ENCODE measurements around the gene PLK5. TPM values are rescaled to one million over a fixed set of nuclear protein-coding genes. Genes with fewer than 3 reads are reported as not detected.
"Not testable (repeated sequence)": the region's sequence is repeated elsewhere in the genome, so short reads cannot be mapped to it uniquely, and the experiment has no call there.

The PLK5 gene
- total and polyA plus RNA-seq, 5 experiments from 2014 or later = not detected

- H3K4me1 Mint-ChIP-seq = peaks cover 6 to 21% (median 12%) of the 10 kb centered on the region in 4 donors
- peaks cover 0 to 18% (median 3%) of the 10 kb centered on the region in 5 donors for H3K27me3 Mint-ChIP-seq
- H3K27ac Mint-ChIP-seq = no peak overlapping the region
- H3K9me3 Mint-ChIP-seq = no peaks in the 10 kb centered on the region
- ATAC-seq (peak; percentile 60 to 69), DNase-seq (peak; percentile 43 to 76 (median 62))
- no peaks in the 10 kb centered on the region for H3K36me3 Mint-ChIP-seq
- H3K4me3 Mint-ChIP-seq = peak overlapping the region in 4 of 10 donors; percentile 36 to 53 (median 44)
- POLR2A ChIA-PET = interaction anchor here (0.5 kb wide), 1 partner anchor 72 kb away, joined by 3 read pairs; no protein-coding TSS in a partner anchor
Measured at GRCh38 chr19:1513499-1514294, 10.2 kb upstream of the PLK5 start.

GRCh38 chr19:1514295-1514661, 9.6 kb upstream of the PLK5 start:
- Mint-ChIP-seq H3K4me1 (peaks cover 6 to 18% (median 12%) of the 10 kb centered on the region in 4 donors), H3K4me3 (peak overlapping the region in 3 of 10 donors; percentile 36 to 53 (median 53)), H3K9me3 (no peaks in the 10 kb centered on the region), H3K27me3 (peaks cover 0 to 18% (median 3%) of the 10 kb centered on the region in 5 donors), H3K36me3 (no peaks in the 10 kb centered on the region), H3K27ac (no peak overlapping the region)
- DNase-seq (no peak), ATAC-seq (no peak)
- POLR2A ChIA-PET = no interaction called here

GRCh38 chr19:1514986-1515721, 8.7 kb upstream of the PLK5 start:
- POLR2A ChIA-PET = interaction anchor here (0.7 kb wide), 1 partner anchor 24 kb away, joined by 4 read pairs; the partner anchor contains the start of gene REEP6

GRCh38 chr19:1516395-1516753, 7.5 kb upstream of the PLK5 start:
- H3K27me3 Mint-ChIP-seq = peaks cover 0 to 21% (median 3%) of the 10 kb centered on the region in 5 donors
- DNase-seq (no peak), ATAC-seq (no peak)
- no peaks in the 10 kb centered on the region for H3K36me3 Mint-ChIP-seq
- POLR2A ChIA-PET = no interaction called here
- H3K4me3 Mint-ChIP-seq = peak overlapping the region in 1 of 10 donors; percentile 45
- H3K27ac Mint-ChIP-seq = no peak overlapping the region
- H3K9me3 Mint-ChIP-seq = no peaks in the 10 kb centered on the region
- peaks cover 0 to 7% (median 4%) of the 10 kb centered on the region in 4 donors for H3K4me1 Mint-ChIP-seq

More at GRCh38 chr19:1514986-1515721, 8.7 kb upstream of the PLK5 start:
- H3K27me3 Mint-ChIP-seq = peaks cover 0 to 17% (median 3%) of the 10 kb centered on the region in 5 donors
- no peaks in the 10 kb centered on the region for H3K9me3 Mint-ChIP-seq
- ATAC-seq = no peak
- H3K4me3 Mint-ChIP-seq = no peak overlapping the region
- DNase-seq = no peak
- H3K27ac Mint-ChIP-seq = no peak overlapping the region
- peaks cover under 1 to 13% (median 7%) of the 10 kb centered on the region in 4 donors for H3K4me1 Mint-ChIP-seq
- H3K36me3 Mint-ChIP-seq = no peaks in the 10 kb centered on the region

GRCh38 chr19:1518471-1518870, 5.4 kb upstream of the PLK5 start:
- H3K9me3 Mint-ChIP-seq = no peaks in the 10 kb centered on the region
- H3K27me3 Mint-ChIP-seq = peaks cover 0 to 37% (median 10%) of the 10 kb centered on the region in 5 donors
- peaks cover 0 to 2% (median 0%) of the 10 kb centered on the region in 4 donors for H3K4me1 Mint-ChIP-seq
- no peak overlapping the region for H3K27ac Mint-ChIP-seq
- no peaks in the 10 kb centered on the region for H3K36me3 Mint-ChIP-seq
- DNase-seq = no peak
- POLR2A ChIA-PET = no interaction called here
- H3K4me3 Mint-ChIP-seq = peak overlapping the region in 1 of 10 donors; percentile 41
- ATAC-seq = no peak

GRCh38 chr19:1519802-1520201, 4.1 kb upstream of the PLK5 start:
- POLR2A ChIA-PET, H3K4me1 Mint-ChIP-seq, H3K9me3 Mint-ChIP-seq, H3K4me3 Mint-ChIP-seq, H3K36me3 Mint-ChIP-seq, ATAC-seq, H3K27ac Mint-ChIP-seq, DNase-seq: not testable (repeated sequence)
- peaks cover 5 to 42% (median 16%) of the 10 kb centered on the region in 5 donors for H3K27me3 Mint-ChIP-seq

- POLR2A ChIA-PET = no interaction called here
- peaks cover 0 to 1% (median 0%) of the 10 kb centered on the region in 9 donors for H3K9me3 Mint-ChIP-seq
Measured at GRCh38 chr19:1520203-1520780, 3.6 kb upstream of the PLK5 start.

GRCh38 chr19:1521636-1522035, 2.2 kb upstream of the PLK5 start:
- peaks cover 15 to 53% (median 25%) of the 10 kb centered on the region in 5 donors for H3K27me3 Mint-ChIP-seq
- no peak for ATAC-seq
- POLR2A ChIA-PET = no interaction called here
- peaks cover 0 to 1% (median 0%) of the 10 kb centered on the region in 9 donors for H3K9me3 Mint-ChIP-seq
- no peak for DNase-seq
- H3K27ac Mint-ChIP-seq = peak overlapping the region in 1 of 10 donors; percentile 24
- H3K4me1 Mint-ChIP-seq = peaks cover 6 to 11% (median 9%) of the 10 kb centered on the region in 4 donors
- peaks cover 0 to 7% (median 2%) of the 10 kb centered on the region in 3 donors for H3K36me3 Mint-ChIP-seq
- no peak overlapping the region for H3K4me3 Mint-ChIP-seq

More at GRCh38 chr19:1520203-1520780, 3.6 kb upstream of the PLK5 start:
- Mint-ChIP-seq H3K27me3 (peaks cover 7 to 45% (median 20%) of the 10 kb centered on the region in 5 donors), H3K36me3 (peaks cover 0 to 7% (median 0%) of the 10 kb centered on the region in 3 donors), H3K27ac (no peak overlapping the region), H3K4me1 (peaks cover 6 to 11% (median 9%) of the 10 kb centered on the region in 4 donors), H3K4me3 (no peak overlapping the region)
- DNase-seq (no peak), ATAC-seq (no peak)

GRCh38 chr19:1522061-1522460, 1.8 kb upstream of the PLK5 start:
- Mint-ChIP-seq H3K4me1 (peaks cover 6 to 11% (median 9%) of the 10 kb centered on the region in 4 donors), H3K27me3 (peaks cover 16 to 52% (median 26%) of the 10 kb centered on the region in 5 donors), H3K9me3 (peaks cover 0 to 1% (median 0%) of the 10 kb centered on the region in 9 donors), H3K4me3 (no peak overlapping the region), H3K27ac (no peak overlapping the region), H3K36me3 (peaks cover 0 to 7% (median 2%) of the 10 kb centered on the region in 3 donors)
- POLR2A ChIA-PET = no interaction called here
- ATAC-seq = no peak
- no peak for DNase-seq

GRCh38 chr19:1522838-1523237, 1.0 kb upstream of the PLK5 start:
- Mint-ChIP-seq H3K27me3 (peaks cover 19 to 59% (median 32%) of the 10 kb centered on the region in 5 donors), H3K4me3 (no peak overlapping the region), H3K4me1 (peaks cover 6 to 11% (median 9%) of the 10 kb centered on the region in 4 donors), H3K27ac (no peak overlapping the region), H3K9me3 (peaks cover 0 to 1% (median 0%) of the 10 kb centered on the region in 9 donors), H3K36me3 (peaks cover 0 to 7% (median 2%) of the 10 kb centered on the region in 3 donors)
- DNase-seq (no peak), ATAC-seq (no peak)
- POLR2A ChIA-PET = interaction anchor here (0.5 kb wide), 1 partner anchor 12 kb away, joined by 4 read pairs; no protein-coding TSS in a partner anchor

- ATAC-seq (peak in 1 of 2 donors; percentile 25), DNase-seq (no peak)
- Mint-ChIP-seq H3K27ac (no peak overlapping the region), H3K9me3 (peaks cover 0 to 1% (median 0%) of the 10 kb centered on the region in 9 donors), H3K4me1 (peaks cover 6 to 11% (median 9%) of the 10 kb centered on the region in 4 donors), H3K36me3 (peaks cover 0 to 7% (median 2%) of the 10 kb centered on the region in 3 donors), H3K27me3 (peaks cover 19 to 54% (median 32%) of the 10 kb centered on the region in 5 donors), H3K4me3 (peak overlapping the region in 8 of 10 donors; percentile 18 to 70 (median 44))
- POLR2A ChIA-PET = interaction anchor here (0.6 kb wide), 1 partner anchor 241 kb away, joined by 3 read pairs; no protein-coding TSS in a partner anchor
Measured at GRCh38 chr19:1524287-1524971, 552 bp downstream of the PLK5 start.

GRCh38 chr19:1524972-1525325, 1.1 kb downstream of the PLK5 start:
- Mint-ChIP-seq H3K4me1 (peaks cover 6 to 11% (median 9%) of the 10 kb centered on the region in 4 donors), H3K9me3 (peaks cover 0 to 1% (median 0%) of the 10 kb centered on the region in 9 donors), H3K27me3 (peaks cover 19 to 56% (median 35%) of the 10 kb centered on the region in 5 donors), H3K27ac (no peak overlapping the region), H3K4me3 (peak overlapping the region in 5 of 10 donors; percentile 42 to 70 (median 54)), H3K36me3 (peaks cover 0 to 7% (median 2%) of the 10 kb centered on the region in 3 donors)
- no peak for ATAC-seq
- DNase-seq = no peak
- POLR2A ChIA-PET = no interaction called here
